ENCODE results near the gene ETS1. TPM values are rescaled to one million over a fixed set of nuclear protein-coding genes. Genes with fewer than 3 reads are reported as not detected.

The ETS1 gene
- total RNA-seq, 2 experiments from 2014 or later, result 436 to 444 TPM

DNA sequence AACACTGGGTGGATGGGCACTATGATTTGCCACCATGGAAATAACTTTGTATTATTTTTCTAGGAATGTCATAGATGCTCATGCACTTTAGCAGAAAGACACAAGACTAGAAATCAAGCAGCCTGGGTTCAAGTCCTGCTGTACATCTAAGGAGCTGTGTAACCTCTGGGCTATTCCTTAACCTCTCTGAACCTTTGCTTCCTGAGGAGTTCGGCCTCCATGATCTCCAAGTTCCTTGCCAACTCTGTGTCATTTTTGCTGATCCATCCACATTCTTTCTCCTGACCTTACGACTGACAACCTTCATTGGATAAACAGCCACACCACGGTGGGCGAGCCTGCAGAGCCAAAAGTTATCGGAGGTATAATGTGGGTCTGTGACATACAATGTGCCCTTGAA lies 24.1 kb downstream of the ETS1 start:
- Mint-ChIP-seq H3K27me3 (no peaks in the 10 kb centered on the region), H3K36me3 (no peaks in the 10 kb centered on the region), H3K4me3 (no peak overlapping the region), H3K9me3 (no peaks in the 10 kb centered on the region), H3K4me1 (ENCODE audit: low read depth) (peaks cover 22% of the 10 kb centered on the region), H3K27ac (no peak overlapping the region)
- POLR2A ChIA-PET, result no interaction called here
- CTCF ChIA-PET, result no interaction called here
- no peak for DNase-seq
- intact Hi-C loops (cut with micrococcal nuclease), result no loop called here

DNA sequence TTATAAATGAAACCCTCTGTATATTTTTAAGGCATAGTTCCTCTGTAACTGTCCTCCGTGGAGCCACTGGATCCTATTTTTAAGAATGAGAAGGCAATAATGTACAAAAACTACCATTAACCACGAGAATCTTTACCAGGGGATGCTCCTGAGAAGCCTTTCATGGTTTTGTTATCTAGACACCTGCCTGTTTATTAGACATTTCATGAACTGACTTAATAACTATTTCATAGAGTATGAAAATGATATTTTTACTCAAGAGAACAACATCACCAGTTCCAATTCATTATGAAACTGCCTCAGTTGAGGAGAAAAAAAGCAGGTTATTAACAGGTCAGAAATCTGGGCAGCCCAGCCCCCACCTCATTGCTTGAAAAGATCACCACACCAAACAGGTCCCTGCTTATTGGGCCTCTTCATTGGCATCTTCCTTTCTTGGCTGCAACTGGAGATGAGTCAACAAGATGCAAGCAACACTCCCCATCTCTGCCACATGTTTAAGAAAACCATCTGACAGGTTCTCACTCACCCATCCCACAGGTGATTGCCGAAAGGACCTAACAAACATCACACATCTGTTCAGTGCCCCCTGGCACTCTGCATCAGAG lies 27.8 kb downstream of the ETS1 start:
- no peak overlapping the region for H3K4me3 Mint-ChIP-seq
- DNase-seq, result peak; percentile 74
- H3K36me3 Mint-ChIP-seq, result no peaks in the 10 kb centered on the region
- ChIA-PET CTCF (no interaction called here), POLR2A (no interaction called here)
- H3K4me1 Mint-ChIP-seq (ENCODE audit: low read depth), result peaks cover 25% of the 10 kb centered on the region
- H3K27me3 Mint-ChIP-seq, result no peaks in the 10 kb centered on the region
- H3K9me3 Mint-ChIP-seq, result no peaks in the 10 kb centered on the region
- intact Hi-C loops (cut with micrococcal nuclease), result no loop called here
- peak overlapping the region; percentile 3 for H3K27ac Mint-ChIP-seq

DNA sequence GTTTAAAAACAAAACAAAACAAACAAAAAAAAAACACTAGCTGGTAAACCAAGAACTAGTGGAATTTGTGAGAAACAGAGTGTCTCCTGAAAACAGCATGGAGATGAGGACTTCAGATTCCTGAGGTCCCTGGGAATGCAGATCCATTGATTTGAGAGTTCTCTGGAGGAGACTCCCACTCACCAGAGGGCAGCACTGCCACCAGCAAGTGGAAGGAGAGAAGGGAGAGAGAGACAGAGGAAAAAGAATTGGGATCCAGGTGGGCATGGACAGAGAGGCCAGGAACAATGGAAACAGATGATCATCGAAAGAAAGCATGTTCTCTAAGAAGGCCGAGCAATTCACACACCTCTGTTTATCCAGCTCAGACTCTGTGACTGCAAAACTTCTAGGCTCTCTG lies 31.8 kb downstream of the ETS1 start:
- no peak overlapping the region for H3K27ac Mint-ChIP-seq
- no peaks in the 10 kb centered on the region for H3K9me3 Mint-ChIP-seq

DNA sequence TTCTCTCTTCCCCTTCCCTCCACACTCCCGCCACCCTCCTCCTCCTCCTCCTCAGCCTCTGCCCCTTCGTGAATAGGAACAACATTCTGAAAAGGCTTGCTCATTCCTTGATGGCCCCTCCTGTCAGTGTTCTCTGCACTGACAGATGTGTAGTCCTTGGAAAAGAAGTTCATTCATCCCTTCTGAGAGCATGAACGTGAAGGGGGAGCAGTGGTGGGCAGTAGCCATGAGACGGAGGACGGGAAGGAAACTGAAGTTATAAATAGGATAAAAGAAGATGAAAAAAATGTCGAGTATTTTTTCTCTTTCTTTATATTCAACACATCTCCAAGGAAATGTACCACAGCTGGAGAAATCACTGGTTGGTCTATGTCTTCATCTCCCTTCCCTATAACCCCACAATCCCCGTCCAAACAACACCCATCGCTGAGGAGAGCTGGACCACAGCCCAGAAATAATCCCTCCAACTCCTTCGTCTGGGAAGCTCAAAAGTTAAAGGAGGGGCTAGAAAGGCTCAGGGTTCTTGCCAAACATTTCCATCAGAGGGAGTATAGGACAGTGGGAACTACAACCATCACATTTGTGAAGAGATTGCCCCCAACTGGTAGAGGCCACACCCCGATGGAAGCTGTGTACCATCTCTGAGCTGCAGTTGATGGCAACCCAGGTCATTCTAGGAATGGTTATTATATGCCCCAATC lies 33.5 kb downstream of the ETS1 start:
- H3K4me1 Mint-ChIP-seq (ENCODE audit: low read depth), result peaks cover 60% of the 10 kb centered on the region
- peak overlapping the region; percentile 94 for H3K27ac Mint-ChIP-seq
- intact Hi-C loops (cut with micrococcal nuclease), result loop anchor here (5.0 kb wide), 1 partner anchor 42 kb away; no protein-coding TSS in a partner anchor
- CTCF ChIA-PET, result interaction anchor here (0.5 to 2.1 kb wide), 10 partner anchors 10 to 277 kb away, joined by 3 to 7 read pairs (median 3); no protein-coding TSS in a partner anchor
- peak overlapping the region; percentile 70 for H3K4me3 Mint-ChIP-seq
- no peaks in the 10 kb centered on the region for H3K27me3 Mint-ChIP-seq
- H3K9me3 Mint-ChIP-seq, result no peaks in the 10 kb centered on the region
- POLR2A ChIA-PET, result interaction anchor here (0.8 to 2.9 kb wide), 15 partner anchors 23 to 76 kb away, joined by 3 to 31 read pairs (median 6); no protein-coding TSS in a partner anchor
- H3K36me3 Mint-ChIP-seq, result no peaks in the 10 kb centered on the region
- DNase-seq, result no peak

More for the DNA sequence above, 31.8 kb downstream of the ETS1 start:
- POLR2A ChIA-PET, result no interaction called here
- peaks cover 59% of the 10 kb centered on the region for H3K4me1 Mint-ChIP-seq (ENCODE audit: low read depth)
- no peak for DNase-seq
- H3K36me3 Mint-ChIP-seq, result no peaks in the 10 kb centered on the region
- H3K4me3 Mint-ChIP-seq, result no peak overlapping the region
- CTCF ChIA-PET, result interaction anchor here (1.0 to 1.4 kb wide), 4 partner anchors 43 to 275 kb away, joined by 3 to 4 read pairs (median 3); no protein-coding TSS in a partner anchor
- intact Hi-C loops (cut with micrococcal nuclease), result no loop called here
- H3K27me3 Mint-ChIP-seq, result no peaks in the 10 kb centered on the region

DNA sequence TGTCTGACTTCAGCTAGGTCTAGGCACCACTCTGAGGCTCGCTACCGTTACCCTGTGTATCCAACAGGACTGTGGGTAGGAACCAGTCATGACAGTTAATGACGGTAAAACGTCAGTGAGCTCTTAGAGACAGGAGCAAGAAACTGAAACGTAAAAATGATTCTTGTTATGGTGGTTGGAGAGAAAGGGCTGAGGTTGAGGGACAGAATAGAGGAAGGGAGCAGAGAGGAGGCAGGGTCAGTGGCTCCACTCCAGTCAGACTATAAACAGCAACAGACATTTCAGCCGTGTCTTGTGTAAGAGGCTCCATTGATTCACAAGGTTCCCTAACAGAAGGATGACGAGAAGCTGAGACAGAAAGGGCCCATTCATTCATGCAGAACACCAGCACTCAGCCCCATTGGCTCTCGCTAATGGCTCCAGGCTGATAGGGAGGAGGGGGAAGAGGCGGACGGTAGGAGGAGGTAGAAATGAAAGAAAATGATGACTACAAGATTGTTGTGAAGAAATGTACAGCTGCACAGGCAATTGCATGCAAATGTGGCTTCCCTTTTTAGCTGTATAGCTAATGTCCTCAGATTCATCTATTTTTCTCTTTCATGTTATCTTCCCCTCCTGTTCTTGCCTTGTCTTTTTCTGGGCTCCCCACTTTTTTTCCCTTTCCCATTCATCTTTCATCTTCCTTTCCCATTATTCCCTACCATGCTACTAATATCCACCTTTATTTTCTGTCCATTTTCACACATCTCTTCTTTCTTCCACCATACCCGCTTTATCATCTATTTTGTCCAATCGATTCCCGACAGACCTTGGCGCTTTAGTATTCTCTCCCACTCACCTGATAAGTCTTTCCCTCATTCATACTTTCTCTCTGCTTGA lies 34.3 kb downstream of the ETS1 start:
- intact Hi-C loops (cut with micrococcal nuclease), result loop anchor here (5.0 kb wide), 1 partner anchor 41 kb away; no protein-coding TSS in a partner anchor
- H3K9me3 Mint-ChIP-seq, result no peaks in the 10 kb centered on the region
- H3K36me3 Mint-ChIP-seq, result no peaks in the 10 kb centered on the region
- peaks cover 65% of the 10 kb centered on the region for H3K4me1 Mint-ChIP-seq (ENCODE audit: low read depth)
- no peaks in the 10 kb centered on the region for H3K27me3 Mint-ChIP-seq
- peak overlapping the region; percentile 70 for H3K4me3 Mint-ChIP-seq
- DNase-seq, result peak; percentile 72
- POLR2A ChIA-PET, result interaction anchor here (0.8 to 2.9 kb wide), 19 partner anchors 24 to 314 kb away, joined by 3 to 31 read pairs (median 7); no protein-coding TSS in a partner anchor
- H3K27ac Mint-ChIP-seq, result peak overlapping the region; percentile 94
- CTCF ChIA-PET, result interaction anchor here (0.9 to 2.1 kb wide), 11 partner anchors 10 to 224 kb away, joined by 3 to 12 read pairs (median 3); no protein-coding TSS in a partner anchor

DNA sequence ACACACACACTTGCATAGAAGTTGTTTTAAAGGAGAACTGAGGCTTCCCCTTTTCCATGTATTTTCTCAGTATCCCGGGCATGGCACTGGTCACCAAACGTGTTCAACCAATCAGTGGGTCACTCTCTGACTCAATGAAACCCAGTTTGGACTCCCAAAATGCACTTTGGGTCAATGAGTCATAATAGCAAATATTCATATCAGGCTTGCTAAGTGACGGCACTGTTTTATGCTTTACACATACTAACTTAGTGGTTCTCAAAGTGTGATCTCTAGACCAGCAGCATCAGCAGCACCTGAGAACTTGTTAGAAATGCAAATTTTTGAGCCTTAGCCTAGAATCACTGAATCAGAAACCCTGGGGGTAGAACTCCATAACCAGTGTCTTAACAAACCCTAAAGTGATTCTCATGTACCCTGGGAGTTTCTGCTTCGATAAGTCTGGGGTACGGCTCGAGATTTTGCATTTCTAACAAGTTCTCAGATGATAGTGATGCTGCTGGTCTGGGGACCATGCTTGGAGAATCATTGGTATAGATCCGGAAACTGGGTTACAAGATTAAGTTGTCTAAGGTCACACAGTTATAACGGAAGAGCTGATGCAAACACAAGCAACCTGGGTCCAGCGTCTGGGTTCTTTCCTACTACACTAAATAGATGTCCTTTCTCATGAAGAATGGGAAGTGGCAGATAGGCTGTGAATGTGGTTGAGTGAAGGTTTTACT lies 35.6 kb downstream of the ETS1 start:
- Mint-ChIP-seq H3K36me3 (no peaks in the 10 kb centered on the region), H3K9me3 (no peaks in the 10 kb centered on the region), H3K27me3 (no peaks in the 10 kb centered on the region), H3K4me3 (peak overlapping the region; percentile 70), H3K4me1 (ENCODE audit: low read depth) (peaks cover 75% of the 10 kb centered on the region), H3K27ac (peak overlapping the region; percentile 94)
- ChIA-PET CTCF (interaction anchor here (1.0 to 1.9 kb wide), 4 partner anchors 9 to 99 kb away, joined by 3 to 12 read pairs (median 6); no protein-coding TSS in a partner anchor), POLR2A (interaction anchor here (1.0 to 2.9 kb wide), 14 partner anchors 26 to 261 kb away, joined by 3 to 31 read pairs (median 8); no protein-coding TSS in a partner anchor)
- intact Hi-C loops (cut with micrococcal nuclease), result loop anchor here (1.0 to 5.0 kb wide), 7 partner anchors 26 to 262 kb away; no protein-coding TSS in a partner anchor
- DNase-seq, result peak; percentile 63

DNA sequence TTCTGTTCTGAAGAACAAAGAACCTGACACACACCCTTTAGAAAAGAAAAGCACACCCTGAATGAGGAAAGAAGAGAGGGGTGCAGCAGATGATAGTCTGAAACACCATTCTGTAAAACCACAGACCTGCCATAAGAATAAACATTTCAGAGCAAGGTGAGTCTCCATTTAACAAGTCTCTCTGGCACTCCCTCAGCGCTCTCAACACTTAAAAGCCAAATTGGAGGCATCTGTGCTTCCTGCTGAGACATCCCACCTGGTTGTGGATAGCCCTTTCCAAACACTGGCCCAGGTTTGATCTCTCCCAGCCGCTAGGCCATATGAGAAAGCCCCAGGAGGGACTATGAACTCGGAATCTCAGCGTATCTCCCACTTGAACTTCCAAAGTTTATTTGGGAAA lies 36.3 kb downstream of the ETS1 start:
- no peak for DNase-seq
- H3K9me3 Mint-ChIP-seq, result no peaks in the 10 kb centered on the region
- CTCF ChIA-PET, result no interaction called here
- no peak overlapping the region for H3K4me3 Mint-ChIP-seq
- no peaks in the 10 kb centered on the region for H3K36me3 Mint-ChIP-seq
- H3K4me1 Mint-ChIP-seq (ENCODE audit: low read depth), result peaks cover 79% of the 10 kb centered on the region
- intact Hi-C loops (cut with micrococcal nuclease), result loop anchor here (1.0 to 5.0 kb wide), 7 partner anchors 26 to 262 kb away; no protein-coding TSS in a partner anchor
- H3K27me3 Mint-ChIP-seq, result no peaks in the 10 kb centered on the region
- peak overlapping the region; percentile 94 for H3K27ac Mint-ChIP-seq
- POLR2A ChIA-PET, result interaction anchor here (1.7 to 5.6 kb wide), 3 partner anchors 25 to 29 kb away, joined by 4 to 35 read pairs (median 25); no protein-coding TSS in a partner anchor

DNA sequence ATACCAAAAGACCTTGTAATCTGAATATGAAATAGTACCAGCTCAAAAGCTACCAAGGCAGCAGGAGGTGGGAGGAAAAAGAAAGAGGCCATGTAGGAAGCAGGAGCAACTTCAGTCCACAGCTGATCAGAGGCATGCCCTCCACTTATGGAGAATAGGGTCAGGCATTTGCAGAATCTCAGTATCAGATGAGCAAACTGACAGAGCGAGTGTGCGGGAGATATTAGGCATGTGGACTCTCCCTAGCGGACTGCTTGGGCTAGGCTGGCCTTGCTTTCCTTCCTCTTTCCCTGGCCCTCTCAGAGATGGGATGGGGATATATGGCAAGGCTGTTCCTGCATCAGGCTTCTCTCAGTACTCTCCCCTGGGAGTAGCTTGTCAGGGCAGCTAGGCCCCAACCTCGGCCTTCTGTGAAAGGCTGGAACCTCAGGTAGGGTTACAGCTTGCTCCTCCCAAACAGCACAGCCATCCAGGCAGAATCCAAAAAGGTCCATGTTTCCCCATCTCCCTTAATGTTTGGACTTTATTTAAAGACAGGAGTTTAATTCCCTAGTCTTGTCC lies 37.0 kb downstream of the ETS1 start:
- Mint-ChIP-seq H3K4me1 (ENCODE audit: low read depth) (peaks cover 86% of the 10 kb centered on the region), H3K27me3 (no peaks in the 10 kb centered on the region), H3K4me3 (no peak overlapping the region), H3K27ac (peak overlapping the region; percentile 94), H3K9me3 (no peaks in the 10 kb centered on the region), H3K36me3 (no peaks in the 10 kb centered on the region)
- intact Hi-C loops (cut with micrococcal nuclease), result loop anchor here (5.0 kb wide), 1 partner anchor 38 kb away; no protein-coding TSS in a partner anchor
- CTCF ChIA-PET, result no interaction called here
- POLR2A ChIA-PET, result interaction anchor here (1.7 to 5.6 kb wide), 4 partner anchors 24 to 30 kb away, joined by 4 to 35 read pairs (median 16); no protein-coding TSS in a partner anchor
- no peak for DNase-seq

DNA sequence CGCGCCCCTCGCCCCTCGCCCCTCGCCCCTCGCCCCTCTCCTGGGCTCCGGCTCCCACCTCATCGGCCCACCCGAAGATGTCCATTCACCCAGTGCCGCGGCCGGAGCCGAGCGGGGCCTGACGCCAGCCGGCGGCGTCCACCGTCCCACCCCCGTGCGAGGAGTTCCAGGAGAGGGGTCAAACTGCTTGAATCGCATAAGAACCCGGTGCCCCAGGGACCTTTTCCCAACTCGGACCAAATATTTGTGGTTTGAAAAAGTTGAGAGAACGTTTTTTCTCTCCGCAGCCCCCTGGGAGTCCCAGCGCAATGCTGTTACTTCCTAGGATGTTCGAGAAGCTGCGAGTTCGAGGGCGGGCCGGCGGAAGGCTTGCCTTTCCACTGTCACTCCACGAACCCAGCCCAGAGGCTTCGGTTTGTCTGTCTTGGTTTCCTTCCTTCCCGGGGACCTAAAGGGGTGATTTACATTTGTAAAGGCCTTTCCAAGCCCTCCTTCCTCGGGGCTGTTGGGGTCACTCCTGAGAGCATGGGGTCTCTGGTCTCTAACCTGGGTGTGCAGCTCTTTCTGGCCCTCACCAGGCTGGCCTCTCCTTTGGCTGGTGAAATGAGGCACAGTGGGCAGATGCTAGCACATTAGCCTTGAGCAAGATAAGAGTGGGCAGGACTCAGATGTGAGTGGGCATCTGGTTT lies 38.0 kb downstream of the ETS1 start:
- H3K9me3 Mint-ChIP-seq, result no peaks in the 10 kb centered on the region
- ChIA-PET POLR2A (interaction anchor here (1.4 to 5.6 kb wide), 5 partner anchors 23 to 79 kb away, joined by 3 to 35 read pairs (median 6); no protein-coding TSS in a partner anchor), CTCF (interaction anchor here (0.8 kb wide), 1 partner anchor 81 kb away, joined by 3 read pairs; no protein-coding TSS in a partner anchor)
- no peaks in the 10 kb centered on the region for H3K27me3 Mint-ChIP-seq
- H3K4me1 Mint-ChIP-seq (ENCODE audit: low read depth), result peaks cover 88% of the 10 kb centered on the region
- peak overlapping the region; percentile 18 for H3K4me3 Mint-ChIP-seq
- DNase-seq, result no peak
- H3K27ac Mint-ChIP-seq, result peak overlapping the region; percentile 80
- H3K36me3 Mint-ChIP-seq, result no peaks in the 10 kb centered on the region
- intact Hi-C loops (cut with micrococcal nuclease), result no loop called here

DNA sequence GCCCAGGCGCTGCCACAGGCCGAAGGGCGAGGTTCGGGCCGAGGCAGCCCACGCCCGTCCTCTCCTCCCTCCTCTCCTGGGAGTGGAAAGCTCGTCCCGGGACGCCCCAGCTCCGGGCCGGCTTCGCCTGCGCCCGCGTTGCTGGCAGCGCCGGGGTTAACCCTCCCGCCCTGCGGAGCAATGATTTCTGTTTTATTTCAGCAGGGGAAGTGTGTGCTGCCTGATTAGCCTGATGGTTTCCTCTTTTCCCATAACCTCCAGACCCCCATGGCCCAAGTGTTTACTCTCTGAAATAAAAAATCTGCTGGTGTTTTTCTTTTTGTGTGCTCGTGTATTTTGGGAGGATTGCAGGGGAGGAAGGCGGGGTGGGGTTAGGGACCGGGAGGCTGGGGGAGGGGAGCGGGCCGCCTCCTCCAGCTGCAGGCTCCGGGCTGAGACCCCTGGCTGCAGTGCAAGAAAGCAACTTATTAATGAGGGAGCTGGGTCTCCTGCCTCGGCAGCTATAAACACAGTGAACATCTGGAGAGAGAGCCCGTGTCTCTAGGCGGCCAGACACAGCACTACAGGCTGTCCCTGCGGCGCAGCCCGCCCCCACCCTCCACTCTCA lies 38.6 kb downstream of the ETS1 start:
- Mint-ChIP-seq H3K4me1 (ENCODE audit: low read depth) (peaks cover 85% of the 10 kb centered on the region), H3K4me3 (peak overlapping the region; percentile 70), H3K27ac (peak overlapping the region; percentile 80), H3K36me3 (no peaks in the 10 kb centered on the region), H3K27me3 (no peaks in the 10 kb centered on the region), H3K9me3 (no peaks in the 10 kb centered on the region)
- POLR2A ChIA-PET, result interaction anchor here (1.4 to 5.6 kb wide), 4 partner anchors 23 to 80 kb away, joined by 3 to 35 read pairs (median 16); no protein-coding TSS in a partner anchor
- no peak for DNase-seq
- intact Hi-C loops (cut with micrococcal nuclease), result no loop called here
- CTCF ChIA-PET, result interaction anchor here (0.7 to 1.6 kb wide), 5 partner anchors 29 to 366 kb away, joined by 3 to 5 read pairs (median 3); no protein-coding TSS in a partner anchor

Data from activated CD4-positive, alpha-beta memory T cell treated with anti-CD3 and anti-CD28 coated beads for 36 hours (primary cell).